Measurements from ENCODE around the gene PJA1. TPM values are rescaled to one million over a fixed set of nuclear protein-coding genes. Genes with fewer than 3 reads are reported as not detected.

The PJA1 gene
- total RNA-seq, 6 experiments from 2014 or later = 3.9 to 10.4 (median 6.7) TPM

GRCh38 chrX:69154051-69154450 lies 11.2 kb downstream of the PJA1 start:
- H3K27me3 ChIP-seq = no peaks in the 10 kb centered on the region
- ATAC-seq (no peak), DNase-seq (no peak)
- TF ChIP-seq CTCF (IDR thresholded peaks at IDR 0.05) (no peak), POLR2A (IDR thresholded peaks at IDR 0.05) (no peak)
- H3K4me3 ChIP-seq = no peak overlapping the region
- no peak overlapping the region for H3K27ac ChIP-seq
- no peaks in the 10 kb centered on the region for H3K4me1 ChIP-seq
- H3K36me3 ChIP-seq = no peaks in the 10 kb centered on the region
- H3K9me3 ChIP-seq = no peaks in the 10 kb centered on the region
- 80% methylated on average over 1 of the region's 6 CpGs for WGBS (ENCODE audit: insufficient coverage, low coverage, low lambda C conversion rate, missing lambda C conversion rate)
- intact Hi-C loops (cut with DNase I) = no loop called here

DNA sequence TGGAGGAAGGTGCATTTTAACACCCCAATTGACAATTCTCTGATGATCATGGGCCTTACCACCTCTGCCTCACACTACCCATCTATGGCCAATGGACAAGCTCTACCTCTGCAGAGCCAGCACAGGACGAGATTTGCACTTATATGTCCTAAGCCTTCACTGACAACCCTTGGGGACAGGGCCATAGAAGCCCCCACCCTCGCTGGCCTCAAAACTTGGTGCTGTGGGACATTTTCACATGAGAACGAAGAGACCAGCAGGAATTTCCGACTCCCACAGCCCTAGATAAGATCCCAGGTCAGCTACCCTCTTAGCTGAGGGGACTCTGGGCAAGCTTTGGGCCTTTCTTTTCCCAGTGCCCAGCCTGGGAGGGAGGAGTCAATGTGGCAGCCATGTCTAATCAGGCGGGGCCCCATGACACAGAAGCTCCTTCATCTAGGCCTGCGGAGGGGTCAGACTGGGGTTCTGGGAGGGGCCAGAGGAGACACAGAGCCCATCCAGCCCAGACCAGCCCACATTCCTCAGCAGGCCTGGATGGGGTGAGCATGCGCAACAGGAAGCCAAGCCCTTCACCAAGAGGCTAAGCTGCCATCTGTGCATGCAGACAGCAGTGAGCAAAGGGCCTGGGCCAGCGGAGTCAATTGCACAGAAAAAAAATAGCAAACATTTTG lies 12.1 kb downstream of the PJA1 start:
- TF ChIP-seq POLR2A (IDR thresholded peaks at IDR 0.05) = no peak
- DNase-seq (no peak), ATAC-seq (peak; percentile 14 to 31 (median 19))
- 40% methylated on average over 3 of the region's 8 CpGs for WGBS (ENCODE audit: insufficient coverage, low coverage, low lambda C conversion rate, missing lambda C conversion rate)
- H3K4me3 ChIP-seq = no peak overlapping the region
- intact Hi-C loops (cut with DNase I) = no loop called here
- no peaks in the 10 kb centered on the region for H3K36me3 ChIP-seq
- no peak overlapping the region for H3K27ac ChIP-seq
- H3K4me1 ChIP-seq = no peaks in the 10 kb centered on the region
- no peaks in the 10 kb centered on the region for H3K27me3 ChIP-seq
- H3K9me3 ChIP-seq = no peaks in the 10 kb centered on the region

DNA sequence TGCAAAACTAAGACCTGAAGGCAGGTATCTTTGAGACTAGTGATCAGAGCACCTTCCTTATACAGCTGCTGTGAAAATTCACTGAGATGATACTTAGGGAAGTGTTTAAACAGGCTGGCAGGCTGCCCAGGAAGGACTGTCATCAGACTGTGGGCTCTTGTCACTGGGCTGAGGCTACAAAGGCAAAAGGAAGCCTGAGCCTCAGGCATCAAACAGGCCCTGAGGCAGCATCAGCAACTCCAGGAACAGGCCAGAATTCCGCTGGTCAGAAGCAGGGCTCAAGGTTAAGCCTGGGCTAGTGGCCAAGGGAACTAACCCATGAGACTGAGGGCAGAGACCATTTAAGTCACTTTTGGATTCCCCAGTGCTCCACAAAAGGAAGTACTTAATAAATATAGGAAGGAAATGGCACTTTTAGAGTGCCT lies 12.8 kb downstream of the PJA1 start:
- WGBS (ENCODE audit: insufficient coverage, low coverage, low lambda C conversion rate, missing lambda C conversion rate) = 0% methylated on average over 1 of the region's 1 CpG
- intact Hi-C loops (cut with DNase I) = no loop called here
- ATAC-seq (peak; percentile 68 to 93 (median 83)), DNase-seq (peak; percentile 63 to 80 (median 65))
- no peaks in the 10 kb centered on the region for H3K27me3 ChIP-seq
- no peaks in the 10 kb centered on the region for H3K36me3 ChIP-seq
- no peak for TF ChIP-seq POLR2A (IDR thresholded peaks at IDR 0.05)
- no peak overlapping the region for H3K27ac ChIP-seq
- H3K4me1 ChIP-seq = no peaks in the 10 kb centered on the region
- H3K9me3 ChIP-seq = no peaks in the 10 kb centered on the region
- H3K4me3 ChIP-seq = no peak overlapping the region

DNA sequence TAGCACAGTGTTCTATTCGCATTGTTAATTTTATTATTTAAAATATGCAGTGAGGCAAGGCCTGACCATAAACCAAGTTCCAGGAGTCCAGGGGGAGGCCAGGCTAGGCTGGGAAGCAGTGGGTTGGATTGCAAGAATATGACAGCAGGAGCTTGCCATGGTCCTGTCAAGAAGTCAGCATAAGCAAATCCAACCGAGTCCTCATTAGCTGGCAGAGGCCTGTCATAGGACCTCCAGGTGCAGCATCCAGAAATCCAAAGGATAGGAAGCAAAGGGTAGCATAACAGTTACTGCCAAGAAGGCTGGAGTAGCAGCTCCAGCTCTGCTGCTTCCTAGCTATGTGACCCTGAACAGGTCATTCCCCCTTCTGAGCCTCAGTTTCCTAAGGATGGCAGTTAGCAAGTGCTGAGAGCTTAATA lies 13.4 kb downstream of the PJA1 start:
- H3K4me1 ChIP-seq = no peaks in the 10 kb centered on the region
- H3K27me3 ChIP-seq = no peaks in the 10 kb centered on the region
- 70% methylated on average over 2 of the region's 2 CpGs for WGBS (ENCODE audit: insufficient coverage, low coverage, low lambda C conversion rate, missing lambda C conversion rate)
- intact Hi-C loops (cut with DNase I) = no loop called here
- no peak overlapping the region for H3K4me3 ChIP-seq
- DNase-seq (no peak), ATAC-seq (no peak)
- no peak overlapping the region for H3K27ac ChIP-seq
- no peaks in the 10 kb centered on the region for H3K36me3 ChIP-seq
- no peaks in the 10 kb centered on the region for H3K9me3 ChIP-seq
- TF ChIP-seq CTCF (IDR thresholded peaks at IDR 0.05) (no peak), POLR2A (IDR thresholded peaks at IDR 0.05) (no peak)

DNA sequence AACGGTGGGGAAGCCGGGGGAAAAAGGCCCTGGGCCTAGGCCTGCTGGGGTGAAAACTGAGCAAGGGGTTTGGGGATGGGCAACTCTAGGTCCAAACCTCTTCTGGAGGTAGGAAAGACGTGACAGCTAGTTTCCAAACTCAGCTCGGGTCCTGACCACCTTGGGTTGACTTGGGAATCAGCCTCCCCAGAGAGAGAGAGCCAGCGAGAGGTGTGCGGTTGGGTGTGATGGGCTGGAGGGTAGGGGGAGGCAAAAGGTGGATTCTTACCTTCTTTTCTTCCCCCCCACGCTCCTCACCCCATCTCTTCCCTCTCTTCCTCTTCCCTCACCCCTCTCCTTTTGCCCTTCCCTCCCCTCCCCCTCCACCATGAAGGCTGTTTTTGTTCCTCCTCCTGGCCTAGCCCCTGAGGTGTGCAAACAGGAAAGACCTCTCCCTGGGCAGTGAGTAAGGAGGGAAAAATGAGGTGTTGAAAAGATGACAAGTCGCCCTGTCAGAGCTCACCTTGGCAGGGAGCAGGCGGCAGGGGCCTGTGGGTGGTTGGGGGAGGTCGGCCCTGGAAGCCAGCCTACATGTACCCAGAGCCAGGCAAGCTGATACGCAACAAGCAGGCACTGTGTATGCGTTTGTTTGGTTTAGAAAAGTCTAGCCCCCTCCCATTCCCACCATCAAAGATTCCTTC lies 14.8 kb downstream of the PJA1 start:
- ATAC-seq = no peak
- TF ChIP-seq POLR2A (IDR thresholded peaks at IDR 0.05) (no peak), CTCF (IDR thresholded peaks at IDR 0.05) (no peak)

More for the DNA sequence above, 14.8 kb downstream of the PJA1 start:
- Histone ChIP-seq H3K36me3 (no peaks in the 10 kb centered on the region), H3K27ac (no peak overlapping the region), H3K4me1 (no peaks in the 10 kb centered on the region), H3K4me3 (no peak overlapping the region), H3K27me3 (no peaks in the 10 kb centered on the region), H3K9me3 (no peaks in the 10 kb centered on the region)
- WGBS (ENCODE audit: insufficient coverage, low coverage, low lambda C conversion rate, missing lambda C conversion rate) = 65% methylated on average over 9 of the region's 12 CpGs
- intact Hi-C loops (cut with DNase I) = no loop called here
- no peak for DNase-seq

Data from right lobe of liver (tissue), 6 donors.